DND-41 (cell line): ENCODE results near the gene C10orf95.

Experiments used
- ATAC-seq: fragments of 200-7000 bp; cut with Tn5 transposase; 3 replicates; pipeline ENCODE4 v1.9.1; 2021; ENCODE audit warnings: low read depth; ENCODE audit not compliant: insufficient read depth
- DNase-seq: peaks from one replicate; pipeline ENCODE4 v3.0.0-alpha.2; 2020
- H2AFZ ChIP-seq: 2 replicates; pipeline ENCODE4 v1.6.0; 2012; ENCODE audit warnings: low read depth, low read length
- H3K27ac ChIP-seq: 2 replicates; pipeline ENCODE4 v1.5.1; 2012; ENCODE audit warnings: low read length, inconsistent platforms
- H3K27me3 ChIP-seq: fragments of 200-600 bp; sonication (generic); 2 replicates; pipeline ENCODE4 v1.6.0; 2012; ENCODE audit warnings: low read length, mild to moderate bottlenecking, inconsistent platforms; ENCODE audit not compliant: insufficient read depth, poor library complexity
- H3K36me3 ChIP-seq: 2 replicates; pipeline ENCODE4 v1.5.1; 2012; ENCODE audit warnings: low read length, inconsistent platforms; ENCODE audit not compliant: insufficient read depth
- H3K4me1 ChIP-seq: 2 replicates; pipeline ENCODE4 v1.5.1; 2012; ENCODE audit warnings: mild to moderate bottlenecking, low read length; ENCODE audit not compliant: insufficient read depth
- H3K4me2 ChIP-seq: 2 replicates; pipeline ENCODE4 v1.6.0; 2012; ENCODE audit warnings: mild to moderate bottlenecking, moderate library complexity, low read length, inconsistent platforms; ENCODE audit not compliant: insufficient read depth
- H3K4me3 ChIP-seq, 2 experiments: fragments of 200-600 bp in 1 of 2; shearing (Covaris generic) in 1 of 2; 2 replicates each; pipeline ENCODE4 v1.5.1; 2012 to 2016; ENCODE audit warnings: inconsistent platforms in 2 of 2, low read length in 2 of 2, mild to moderate bottlenecking in 2 of 2, low read depth in 1 of 2, moderate library complexity in 1 of 2
- H3K79me2 ChIP-seq: 2 replicates; pipeline ENCODE4 v1.6.0; 2012; ENCODE audit warnings: low read length, inconsistent platforms; ENCODE audit not compliant: insufficient read depth
- H3K9ac ChIP-seq: 2 replicates; pipeline ENCODE4 v1.6.0; 2012; ENCODE audit warnings: low read depth, mild to moderate bottlenecking, inconsistent platforms, low read length, moderate library complexity
- H3K9me3 ChIP-seq: 2 replicates; pipeline ENCODE4 v1.5.1; 2012; ENCODE audit warnings: low read length, moderate library complexity, mild to moderate bottlenecking, inconsistent platforms; ENCODE audit not compliant: insufficient read depth, severe bottlenecking
- H4K20me1 ChIP-seq: 2 replicates; pipeline ENCODE4 v1.6.0; 2012; ENCODE audit warnings: low read length; ENCODE audit not compliant: insufficient read depth
- CTCF ChIP-seq: IDR thresholded peaks from 2 replicates; pipeline ENCODE4 v1.5.1; 2012; ENCODE audit warnings: borderline replicate concordance, low read length, moderate library complexity, mild to moderate bottlenecking; ENCODE audit not compliant: poor library complexity, severe bottlenecking; ENCODE audit errors: extremely low read depth
- EZH2 ChIP-seq: IDR thresholded peaks from 3 replicates; pipeline ENCODE4 v1.6.1; 2012; ENCODE audit warnings: borderline replicate concordance, low read depth, mild to moderate bottlenecking, moderate library complexity, low read length, inconsistent platforms; ENCODE audit not compliant: severe bottlenecking

Gene C10orf95

DNA sequence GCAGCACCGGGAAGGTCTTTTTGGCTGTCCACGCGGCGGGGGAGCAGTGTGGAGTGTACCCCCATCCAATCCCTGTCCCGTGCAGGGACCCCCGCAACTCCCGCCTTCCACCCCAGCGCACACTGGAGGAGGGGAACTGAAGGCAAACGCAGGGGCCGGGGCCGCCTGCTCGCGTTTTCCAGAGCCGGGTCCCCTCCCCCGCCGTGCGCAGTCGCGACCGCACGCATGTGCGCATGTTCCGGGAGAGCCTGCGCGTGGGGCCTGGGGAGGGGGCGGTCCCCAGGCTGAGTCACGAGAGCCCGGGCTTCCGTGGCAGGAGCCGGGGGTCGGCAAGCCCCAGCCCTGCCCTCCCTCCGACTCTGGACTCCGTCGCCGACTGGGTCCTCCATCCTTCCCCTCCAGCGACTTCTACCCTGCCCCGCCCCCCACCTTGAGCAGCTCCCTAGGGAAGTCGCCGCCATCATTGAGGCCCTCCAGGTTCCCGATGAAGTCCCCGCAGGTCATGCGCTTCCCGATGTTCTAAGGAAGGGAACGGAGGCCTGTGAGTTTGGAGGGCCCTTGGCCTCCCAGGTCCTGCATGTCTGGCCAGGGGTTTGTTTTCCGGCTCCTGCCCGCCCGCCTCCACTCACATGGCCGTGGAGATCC is 40.8 kb downstream of the C10orf95 start:
- Histone ChIP-seq H3K27ac (no peak overlapping the region), H3K9me3 (no peaks in the 10 kb centered on the region), H3K9ac (no peak overlapping the region), H3K4me2 (no peak overlapping the region), H3K4me1 (peaks cover 10% of the 10 kb centered on the region), H3K27me3 (peaks cover 35% of the 10 kb centered on the region), H3K79me2 (no peaks in the 10 kb centered on the region), H2AFZ (no peak overlapping the region), H3K36me3 (no peaks in the 10 kb centered on the region), H4K20me1 (peaks cover 10% of the 10 kb centered on the region), H3K4me3 (no peak overlapping the region)
- DNase-seq = no peak
- no peak for ATAC-seq
- TF ChIP-seq CTCF (no peak), EZH2 (no peak)

DNA sequence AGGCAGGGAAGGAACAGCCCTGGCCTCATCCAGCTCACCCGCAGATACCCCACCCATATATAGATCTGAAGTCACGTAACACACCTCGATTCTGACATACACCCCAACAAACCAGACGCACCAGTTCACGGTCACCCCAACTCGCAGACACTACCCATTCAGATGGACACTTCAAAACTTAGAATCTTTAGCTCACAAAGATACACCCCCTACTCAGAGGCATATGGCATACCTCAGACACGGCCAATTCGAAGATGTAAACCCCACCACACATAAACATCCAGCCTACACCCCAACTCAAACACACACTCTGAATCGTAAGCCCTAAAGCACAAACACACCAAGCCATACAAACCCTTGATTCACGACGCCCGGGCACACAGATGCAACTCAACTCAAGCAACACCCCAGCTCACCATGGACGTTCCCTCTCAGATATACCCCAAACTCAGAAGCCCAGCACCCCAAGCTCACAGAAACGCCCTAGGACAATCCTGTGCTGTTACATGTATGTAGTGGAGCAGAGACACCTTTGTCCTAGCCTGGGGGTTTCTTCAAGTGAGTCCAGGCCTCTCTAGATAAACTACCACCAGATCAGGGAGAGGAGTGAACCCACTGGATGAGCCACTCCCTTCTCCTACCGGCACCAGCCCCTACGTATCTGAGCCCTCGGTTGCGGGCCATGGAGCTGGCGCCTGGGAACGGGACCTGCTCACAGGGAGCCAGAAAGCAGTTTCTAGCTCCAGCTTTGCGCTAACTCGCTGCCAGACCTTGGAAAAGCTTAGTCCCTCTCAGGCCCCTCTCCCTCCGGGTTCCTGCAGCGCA is 41.5 kb downstream of the C10orf95 start:
- H3K4me1 ChIP-seq = peaks cover 10% of the 10 kb centered on the region
- H3K27ac ChIP-seq = no peak overlapping the region
- TF ChIP-seq CTCF (no peak), EZH2 (peak; percentile 56)
- H2AFZ ChIP-seq = no peak overlapping the region
- no peak for DNase-seq
- no peaks in the 10 kb centered on the region for H3K79me2 ChIP-seq
- peaks cover 8% of the 10 kb centered on the region for H4K20me1 ChIP-seq
- H3K4me3 ChIP-seq = peak overlapping the region in 1 of 2 experiments; percentile 45; a peak in 2 of 4 replicates
- no peak overlapping the region for H3K9ac ChIP-seq
- peak overlapping the region; percentile 59 for H3K4me2 ChIP-seq
- H3K9me3 ChIP-seq = no peaks in the 10 kb centered on the region
- H3K36me3 ChIP-seq = no peaks in the 10 kb centered on the region
- no peak for ATAC-seq
- H3K27me3 ChIP-seq = peaks cover 35% of the 10 kb centered on the region

DNA sequence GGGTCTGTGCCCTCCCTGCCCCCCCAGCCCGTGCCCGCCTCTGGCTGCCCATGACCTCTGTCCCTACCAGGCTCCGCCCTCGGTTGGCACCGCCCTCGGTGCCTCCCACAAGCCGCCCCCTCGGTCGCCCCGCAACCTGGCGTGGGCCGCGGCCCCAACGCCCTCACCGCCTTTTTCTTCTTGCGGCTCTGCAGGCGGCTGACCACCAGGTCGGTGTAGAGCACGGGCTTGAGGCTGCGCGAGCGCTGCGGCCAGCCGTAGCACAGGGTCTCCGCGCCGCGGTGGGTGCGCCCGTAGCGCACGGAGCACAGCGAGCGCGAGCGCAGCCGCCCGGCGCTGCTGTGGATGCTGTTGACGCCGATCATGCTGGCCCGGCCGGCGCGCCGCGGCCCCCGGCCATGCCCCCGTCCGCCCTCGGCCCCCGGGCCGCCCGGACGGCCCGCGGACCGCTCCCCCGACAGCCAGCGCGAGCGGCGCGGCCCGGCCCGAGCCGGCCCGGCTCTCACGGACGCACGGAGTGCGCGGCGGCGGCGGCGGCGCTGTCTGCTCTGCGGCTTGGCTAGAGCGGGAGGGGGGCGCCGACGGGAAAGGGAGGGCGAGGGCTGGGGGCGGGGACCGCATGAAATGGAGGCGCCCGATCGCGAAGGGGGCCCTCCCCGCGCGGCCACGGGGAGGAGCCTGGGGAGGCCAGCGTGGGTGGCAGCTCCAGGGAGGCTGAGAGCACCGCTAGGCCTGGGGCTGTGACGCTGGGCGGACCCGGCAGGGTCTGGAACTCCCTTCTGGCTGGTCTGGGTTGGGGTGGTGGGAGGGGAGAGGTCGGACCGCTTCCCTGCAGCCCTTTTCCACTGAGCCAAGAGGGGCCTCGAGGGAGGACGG is 42.4 kb downstream of the C10orf95 start:
- peaks cover 35% of the 10 kb centered on the region for H3K27me3 ChIP-seq
- no peaks in the 10 kb centered on the region for H3K36me3 ChIP-seq
- H3K4me2 ChIP-seq = peak overlapping the region; percentile 59

More for the DNA sequence above, 42.4 kb downstream of the C10orf95 start:
- peaks cover 6% of the 10 kb centered on the region for H4K20me1 ChIP-seq
- H3K9ac ChIP-seq = no peak overlapping the region; the same call in 1 of the 2 replicates
- no peaks in the 10 kb centered on the region for H3K9me3 ChIP-seq
- no peak overlapping the region for H3K27ac ChIP-seq
- DNase-seq (peak; percentile 54), ATAC-seq (peak; percentile 63)
- peak overlapping the region in 1 of 2 experiments; percentile 45; a peak in 2 of 4 replicates for H3K4me3 ChIP-seq
- no peaks in the 10 kb centered on the region for H3K79me2 ChIP-seq
- TF ChIP-seq EZH2 (no peak), CTCF (no peak)
- H3K4me1 ChIP-seq = peaks cover 10% of the 10 kb centered on the region
- no peak overlapping the region for H2AFZ ChIP-seq
